ENCODE data around the gene FRMD1.

- TF ChIP-seq POLR2AphosphoS5 (IDR thresholded peaks at IDR 0.05; ENCODE audit: low read depth, low read length) (no peak), POLR2A (IDR thresholded peaks at IDR 0.05; ENCODE audit: low read depth, low read length) (no peak), TAF1 (IDR thresholded peaks at IDR 0.05; ENCODE audit: low read depth, low read length) (no peak), SPI1 (IDR thresholded peaks at IDR 0.05; ENCODE audit: low read depth, low read length) (no peak), POU2F2 (IDR thresholded peaks at IDR 0.05; ENCODE audit: low read depth, low read length) (no peak)
Observed at GRCh38 chr6:168104636-168105035, 25.6 kb upstream of the FRMD1 start.
